ENCODE measurements around the gene NDUFS2.
A peak's percentile ranks its signal among the peaks of the same experiment; 100 is the strongest.
"Not testable (repeated sequence)": the region's sequence is repeated elsewhere in the genome, so short reads cannot be mapped to it uniquely, and the experiment has no call there.

The NDUFS2 gene

DNA sequence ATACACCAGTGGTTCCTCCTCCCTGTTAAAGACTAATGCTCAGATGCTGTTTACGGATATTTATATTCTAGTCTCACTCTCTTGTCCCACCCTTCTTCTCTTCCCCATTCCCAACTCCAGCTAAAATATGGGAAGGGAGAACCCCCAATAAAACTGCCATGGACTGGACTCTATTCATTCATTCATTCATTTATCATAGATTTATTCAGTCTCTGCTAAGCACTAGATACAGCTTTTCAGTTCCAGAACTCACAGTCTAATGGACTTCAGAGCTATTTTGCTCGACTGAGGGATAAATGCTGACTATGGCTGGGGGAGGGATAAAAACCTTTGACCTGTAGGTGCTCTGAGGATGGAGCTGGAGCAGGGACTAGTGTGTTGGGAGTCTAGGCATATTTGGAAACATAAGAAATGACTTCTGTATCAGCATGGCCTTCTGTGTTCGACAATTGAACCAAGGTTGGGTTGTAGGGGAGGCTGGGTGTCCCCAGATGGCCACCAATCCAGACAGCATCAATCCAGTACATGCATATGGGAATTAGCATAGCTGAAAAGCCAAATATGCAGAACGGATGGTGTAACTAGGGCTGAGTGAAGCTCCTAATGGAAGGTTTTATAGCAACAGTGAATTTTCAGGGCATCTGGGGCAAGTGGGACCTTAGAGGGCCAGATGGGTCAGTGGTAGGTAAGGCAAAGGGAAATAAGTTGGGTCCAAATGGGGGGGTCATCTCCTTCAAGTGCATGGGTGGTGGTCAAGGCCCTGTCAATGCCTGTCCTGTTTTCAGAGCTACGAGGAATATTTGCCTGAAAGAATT, 17.1 kb downstream of the NDUFS2 start:
- DNase-seq (ENCODE audit: low read depth in 2 of 2), result no peak

DNA sequence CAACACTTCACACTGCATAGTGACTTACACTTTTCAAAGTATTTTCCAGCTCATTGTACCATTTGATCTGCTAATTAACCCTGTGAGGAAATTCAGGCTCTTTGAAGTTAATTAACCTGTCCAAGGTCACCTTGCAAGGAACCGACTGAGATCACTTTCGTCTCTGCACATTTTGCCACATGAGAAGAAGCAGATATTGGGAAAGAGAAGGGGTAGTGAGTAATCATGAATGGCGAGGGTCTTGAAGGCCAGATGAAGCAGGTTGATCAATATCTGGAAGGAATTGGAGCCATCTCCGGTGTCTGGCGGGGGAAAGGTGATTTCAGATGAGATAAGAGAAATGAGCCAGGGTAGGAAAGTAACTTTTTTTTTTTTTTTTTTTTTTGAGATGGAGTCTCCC, 17.8 kb downstream of the NDUFS2 start:
- no peak for DNase-seq (ENCODE audit: low read depth in 2 of 2)

DNA sequence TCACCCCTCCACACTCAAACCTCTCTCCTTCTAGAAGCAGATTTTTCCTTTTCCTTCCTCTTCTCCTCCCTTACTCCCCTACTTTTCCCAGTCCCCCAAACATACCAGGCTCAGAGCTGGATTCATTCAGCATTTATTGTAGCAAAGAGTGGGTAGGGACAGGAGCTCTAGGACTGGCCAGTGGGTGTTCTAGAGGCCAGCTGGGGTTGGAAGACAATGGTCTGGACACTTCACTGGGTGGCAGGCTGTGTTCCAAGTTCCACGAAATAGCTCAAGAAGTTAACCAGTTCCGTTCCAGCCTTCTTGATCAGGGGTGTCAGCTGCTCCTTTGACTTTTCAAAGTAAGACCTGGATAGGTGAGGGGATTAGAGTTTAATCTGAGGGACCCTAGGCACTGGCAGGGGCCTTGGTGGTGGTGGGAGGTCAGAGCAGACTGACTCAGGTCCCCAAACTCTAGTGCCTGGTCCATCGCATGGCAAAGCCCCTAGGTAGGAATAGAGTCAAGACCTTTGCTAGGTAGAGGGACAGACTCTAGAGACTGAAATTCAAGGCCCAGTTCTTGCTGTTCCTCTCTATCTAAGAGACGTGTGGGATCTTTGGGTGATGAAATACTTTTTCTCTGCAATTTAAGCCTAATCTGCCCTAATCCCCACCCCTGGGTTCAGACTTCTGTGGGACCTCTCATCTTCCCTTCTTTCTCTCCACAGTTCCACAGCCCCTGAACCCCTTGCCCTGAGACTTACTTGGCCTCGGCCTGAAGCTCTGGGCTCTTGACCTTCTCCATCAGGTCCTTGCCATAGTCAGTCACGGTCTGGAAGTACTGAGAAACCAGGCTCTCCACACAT, 20.2 kb downstream of the NDUFS2 start:
- DNase-seq (ENCODE audit: low read depth in 2 of 2), result no peak

GRCh38 chr1:161223805-161224694, 21.9 kb downstream of the NDUFS2 start:
- DNase-seq (ENCODE audit: low read depth in 2 of 2), result no peak

- DNase-seq (ENCODE audit: low read depth in 2 of 2), result not testable (repeated sequence)
Observed at GRCh38 chr1:161224695-161225087, 22.5 kb downstream of the NDUFS2 start.

- DNase-seq (ENCODE audit: low read depth in 2 of 2), result no peak
Observed at GRCh38 chr1:161225178-161225533, 23.0 kb downstream of the NDUFS2 start.

DNA sequence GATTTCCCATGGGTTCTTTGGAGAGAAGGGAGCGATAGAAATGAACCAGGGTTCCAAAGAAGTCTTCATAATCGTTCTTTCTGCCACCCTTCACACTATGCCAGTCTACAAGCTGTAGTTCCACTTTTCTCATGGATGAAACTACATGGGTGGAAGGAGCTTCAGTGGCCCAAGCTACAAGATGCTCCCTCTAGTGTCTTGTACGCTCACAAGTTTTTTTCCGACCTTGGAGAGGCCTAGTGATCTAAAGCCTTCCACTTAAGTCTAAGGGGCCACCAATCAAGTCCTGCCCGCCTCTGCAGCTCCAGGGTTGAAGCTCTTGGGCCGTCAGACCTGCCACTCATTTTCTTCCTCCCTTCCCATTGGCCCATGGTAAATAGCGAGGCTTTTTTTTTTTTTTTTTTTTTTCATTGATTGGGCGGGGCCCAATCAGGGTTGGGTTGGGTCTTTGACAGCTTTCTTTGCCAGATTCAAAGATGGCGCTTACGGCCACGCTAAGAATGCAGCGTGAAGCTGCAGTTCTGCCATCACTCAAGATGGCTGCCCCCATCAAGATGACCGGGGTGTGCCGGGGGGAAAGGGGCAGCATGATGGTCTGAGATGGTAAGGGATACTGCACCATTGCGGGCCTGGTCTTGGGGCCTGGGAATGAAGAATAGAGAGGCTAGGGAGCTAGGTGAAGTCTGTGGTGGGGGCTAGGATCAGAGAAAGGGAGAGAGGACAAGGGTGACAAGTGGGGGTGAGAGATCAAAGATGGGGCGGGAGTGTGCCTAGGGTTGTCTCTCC, 23.6 kb downstream of the NDUFS2 start, which contains the start of gene TOMM40L:
Gene TOMM40L, plus strand, starts transcription at position 527 of the 786 bp plus-strand sequence. CDS start 430 bp downstream, outside the sequence.
- DNase-seq (ENCODE audit: low read depth in 2 of 2), result peak; percentile 69 to 87

GRCh38 chr1:161226320-161226711, 24.1 kb downstream of the NDUFS2 start:
- DNase-seq (ENCODE audit: low read depth in 2 of 2), result no peak

DNA sequence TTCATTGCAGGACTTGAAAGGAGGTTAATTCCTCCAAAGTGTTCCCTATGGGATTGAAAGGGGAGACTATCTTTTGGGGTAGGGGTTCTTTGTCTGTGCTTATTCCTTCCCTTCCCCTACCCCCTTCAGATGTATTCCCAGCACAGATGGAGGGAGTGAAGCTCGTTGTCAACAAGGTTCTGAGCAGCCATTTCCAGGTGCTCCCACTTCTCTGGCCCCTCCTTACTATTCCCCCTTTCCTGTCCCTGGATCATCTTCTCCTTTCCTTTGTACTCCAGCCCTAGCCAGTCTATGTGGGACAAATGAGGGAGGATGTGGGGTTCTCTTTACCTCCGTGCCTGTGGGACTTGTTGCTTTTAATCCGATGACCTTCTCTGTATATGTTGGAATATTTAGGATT, 24.6 kb downstream of the NDUFS2 start:
- DNase-seq (ENCODE audit: low read depth in 2 of 2), result no peak

- peak; percentile 56 to 72 for DNase-seq (ENCODE audit: low read depth in 2 of 2)
Observed at GRCh38 chr1:161227196-161227871, 25.2 kb downstream of the NDUFS2 start.

GRCh38 chr1:161228032-161228431, 25.9 kb downstream of the NDUFS2 start:
- no peak for DNase-seq (ENCODE audit: low read depth in 2 of 2)

DNA sequence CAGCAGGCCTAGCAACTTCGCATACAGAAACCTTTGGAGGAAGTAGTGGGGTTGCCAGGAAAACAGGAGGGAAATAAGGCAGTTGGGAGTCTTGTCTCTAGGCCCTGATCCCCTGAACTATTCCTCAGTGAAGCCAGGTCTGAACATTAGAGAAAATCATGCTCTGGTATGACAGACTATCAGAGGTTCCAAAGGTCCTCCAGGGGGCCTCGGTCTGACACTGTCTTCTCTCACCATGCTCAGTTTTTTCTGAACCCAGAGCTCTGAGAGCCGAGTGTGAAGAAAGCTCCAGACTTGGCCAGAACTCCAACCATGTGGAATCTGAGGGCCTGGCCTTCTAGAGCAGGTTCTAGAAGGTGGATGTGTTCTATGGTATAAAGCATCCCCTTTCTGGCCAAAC, 27.7 kb downstream of the NDUFS2 start:
- DNase-seq (ENCODE audit: low read depth in 2 of 2), result no peak

DNA sequence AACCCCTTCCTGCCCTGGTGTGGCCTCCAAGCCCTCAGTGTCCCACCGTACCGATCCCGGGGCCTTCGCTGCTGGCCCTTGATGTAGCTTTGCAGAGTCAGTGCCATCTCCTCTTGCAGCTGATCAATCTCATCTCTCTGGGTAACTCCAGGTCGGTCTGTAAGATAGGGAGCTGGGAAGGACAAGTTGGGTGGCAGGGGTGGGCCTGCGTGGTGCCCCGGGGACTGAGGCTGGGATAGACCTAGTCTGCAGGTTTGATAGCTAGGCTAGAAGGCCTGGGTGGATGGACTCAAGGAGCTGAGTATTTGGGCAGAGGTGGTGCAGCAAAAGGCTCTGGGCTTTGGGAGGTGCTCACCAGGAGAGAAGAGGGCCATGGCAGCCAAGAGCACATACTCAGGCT, 28.6 kb downstream of the NDUFS2 start:
- no peak for DNase-seq (ENCODE audit: low read depth in 2 of 2)

DNA sequence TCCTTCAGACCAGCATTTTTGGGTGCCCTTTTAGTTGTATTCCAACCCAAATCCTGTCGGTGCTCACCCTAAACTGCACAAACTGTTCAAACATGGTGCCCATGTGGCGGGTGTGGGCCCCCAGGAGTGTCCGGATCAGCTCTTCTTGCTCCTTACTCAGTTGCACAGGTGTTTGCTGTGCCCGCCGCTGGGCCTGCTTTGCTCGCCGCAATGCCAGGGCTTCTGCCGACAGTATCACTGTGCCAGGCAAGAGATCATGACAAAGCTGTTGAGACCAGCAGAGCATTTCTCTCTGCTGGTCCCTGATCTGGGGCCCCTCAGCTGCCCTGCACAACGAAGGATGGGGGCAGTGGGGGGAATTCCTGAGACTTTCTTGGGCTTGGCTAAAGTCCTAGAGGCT, 30.9 kb downstream of the NDUFS2 start:
- no peak for DNase-seq (ENCODE audit: low read depth in 2 of 2)

GRCh38 chr1:161235957-161236775, 34.0 kb downstream of the NDUFS2 start:
- no peak for DNase-seq (ENCODE audit: low read depth in 2 of 2)

- no peak for DNase-seq (ENCODE audit: low read depth in 2 of 2)
Observed at GRCh38 chr1:161238039-161238473, 35.9 kb downstream of the NDUFS2 start, which contains the start of gene NR1I3. TSS of gene NR1I3 (minus strand) at chr1:161238203. CDS start at chr1:161236565, 1,638 bp downstream.

- DNase-seq (ENCODE audit: low read depth in 2 of 2), result no peak
Observed at GRCh38 chr1:161241682-161242081, 39.5 kb downstream of the NDUFS2 start.

GRCh38 chr1:161242313-161242712, 40.1 kb downstream of the NDUFS2 start:
- no peak for DNase-seq (ENCODE audit: low read depth in 2 of 2)

DNA sequence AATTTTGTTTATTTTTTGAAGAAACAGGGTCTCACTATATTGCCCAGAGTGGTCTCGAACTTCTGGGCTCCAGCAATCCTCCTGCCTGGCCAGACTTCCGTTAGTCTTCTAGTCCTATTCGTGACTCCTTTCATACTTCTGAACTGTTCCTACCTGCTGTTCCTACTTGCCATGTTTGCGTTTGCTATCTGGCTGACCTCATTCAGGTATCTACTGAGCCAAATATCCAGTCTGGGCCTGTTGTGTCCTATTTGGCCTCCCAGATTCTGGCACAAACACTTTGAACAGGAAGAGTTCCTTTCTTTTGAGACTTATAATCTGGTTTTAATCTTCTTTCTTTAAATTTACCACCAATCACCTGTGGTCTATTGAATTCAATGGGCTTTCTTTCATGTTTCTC, 42.7 kb downstream of the NDUFS2 start:
- DNase-seq (ENCODE audit: low read depth in 2 of 2), result no peak

Data from stimulated activated CD8-positive, alpha-beta memory T cell treated with anti-CD3 and anti-CD28 coated beads, Interleukin-15, amount 100 ng/mL, for 4 hours (primary cell).